Measurements from ENCODE around the gene PTP4A1. TPM values are rescaled to one million over a fixed set of nuclear protein-coding genes. Genes with fewer than 3 reads are reported as not detected.

Gene PTP4A1
- total and polyA plus RNA-seq, 5 donors, result 12.1 to 34.6 (median 24.9) TPM

DNA sequence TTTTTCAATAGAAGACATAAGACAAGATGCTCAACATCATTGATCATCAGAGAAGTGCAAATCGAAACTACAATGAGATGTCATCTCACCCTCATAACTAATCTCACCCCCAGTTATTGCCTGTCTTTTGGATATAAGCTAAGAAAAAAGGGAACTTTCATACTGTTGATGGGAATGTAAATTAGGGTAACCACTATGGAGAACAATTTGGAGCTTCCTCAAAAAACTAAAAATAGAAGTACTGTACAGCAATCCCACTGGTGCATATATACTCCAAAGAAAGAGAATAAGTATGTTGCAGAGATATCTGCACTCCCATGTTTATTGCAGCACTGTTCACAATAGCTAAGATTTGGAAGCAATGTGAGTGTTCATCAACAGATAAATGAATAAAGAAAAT is 37.0 kb downstream of the PTP4A1 start:
- Histone ChIP-seq H3K9me3 (ENCODE audit: control insufficient read depth, low read length) (no peaks in the 10 kb centered on the region), H3K4me1 (ENCODE audit: control insufficient read depth, insufficient read depth, low read length) (no peaks in the 10 kb centered on the region), H3K4me3 (ENCODE audit: low read length) (no peak overlapping the region), H3K27me3 (ENCODE audit: control insufficient read depth, insufficient read depth) (no peaks in the 10 kb centered on the region), H3K27ac (ENCODE audit: low read length) (no peak overlapping the region)
- intact Hi-C loops (cut with DNase I), result no loop called here
- DNase-seq (no peak), ATAC-seq (no peak)
- 93% methylated on average over 1 of the region's 1 CpG for WGBS

DNA sequence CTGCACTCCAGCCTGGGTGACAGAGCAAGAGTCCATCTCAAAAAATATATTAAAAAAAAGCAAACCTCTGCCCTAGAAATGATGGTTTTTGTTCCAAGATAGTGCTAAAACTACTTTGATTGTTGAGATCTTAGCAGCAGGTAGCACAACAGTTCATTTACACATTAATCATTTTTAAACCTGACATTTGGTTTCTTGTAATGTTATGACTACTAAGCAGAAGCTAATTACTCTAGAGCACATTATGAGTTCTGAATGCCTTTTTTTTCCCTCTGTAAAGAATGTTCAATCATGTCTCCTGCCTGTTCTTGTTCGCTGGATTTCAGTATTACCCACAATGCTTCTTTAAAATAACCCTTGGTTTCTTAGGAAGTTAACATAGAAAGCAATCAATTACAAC is 38.7 kb downstream of the PTP4A1 start:
- 33% methylated on average over 1 of the region's 1 CpG for WGBS
- Histone ChIP-seq H3K4me3 (ENCODE audit: low read length) (no peak overlapping the region), H3K4me1 (ENCODE audit: control insufficient read depth, insufficient read depth, low read length) (no peaks in the 10 kb centered on the region), H3K9me3 (ENCODE audit: control insufficient read depth, low read length) (no peaks in the 10 kb centered on the region), H3K27me3 (ENCODE audit: control insufficient read depth, insufficient read depth) (no peaks in the 10 kb centered on the region), H3K27ac (ENCODE audit: low read length) (no peak overlapping the region)
- DNase-seq (no peak), ATAC-seq (no peak)
- intact Hi-C loops (cut with DNase I), result no loop called here

DNA sequence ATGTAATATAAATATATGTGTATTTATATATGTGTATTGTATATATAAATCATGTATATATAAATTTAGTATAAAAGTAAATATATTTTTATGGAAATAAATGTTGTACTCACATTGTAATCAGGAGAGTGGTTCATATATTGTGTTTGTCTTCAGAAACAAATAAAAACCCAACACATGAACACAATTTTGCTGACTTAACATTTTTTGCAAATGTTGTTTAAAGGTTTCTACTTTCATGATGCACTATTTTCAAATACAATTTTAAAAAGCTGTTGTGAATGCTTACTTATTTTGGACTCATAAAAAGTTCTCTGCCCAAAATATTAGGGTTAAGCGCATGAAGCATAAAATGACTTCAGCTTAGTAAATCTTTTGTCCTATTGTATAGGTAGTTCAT is 39.3 kb downstream of the PTP4A1 start:
- ATAC-seq (no peak), DNase-seq (no peak)
- intact Hi-C loops (cut with DNase I), result no loop called here
- no peak overlapping the region for H3K27ac ChIP-seq (ENCODE audit: low read length)
- WGBS, result 97% methylated on average over 1 of the region's 1 CpG
- no peaks in the 10 kb centered on the region for H3K4me1 ChIP-seq (ENCODE audit: control insufficient read depth, insufficient read depth, low read length)
- no peaks in the 10 kb centered on the region for H3K27me3 ChIP-seq (ENCODE audit: control insufficient read depth, insufficient read depth)
- no peaks in the 10 kb centered on the region for H3K9me3 ChIP-seq (ENCODE audit: control insufficient read depth, low read length)
- no peak overlapping the region for H3K4me3 ChIP-seq (ENCODE audit: low read length)

DNA sequence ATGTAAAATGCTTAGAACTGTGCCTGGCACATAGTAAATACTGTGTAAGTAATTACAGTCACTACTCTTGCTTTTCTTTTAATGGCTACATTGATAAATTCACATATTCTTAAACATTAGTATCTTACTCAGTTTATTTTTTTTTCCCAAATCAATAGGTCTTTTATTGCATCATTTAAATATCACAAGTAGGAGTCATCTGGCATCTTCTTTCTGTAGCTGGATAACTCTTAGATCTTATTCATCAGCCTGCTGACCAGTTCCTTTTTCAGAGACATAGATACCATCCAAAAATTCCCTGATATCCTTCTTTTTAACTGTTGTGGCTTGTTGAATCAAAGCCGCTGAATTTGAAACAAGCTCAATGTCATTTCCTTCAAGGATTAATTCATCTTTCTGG is 43.3 kb downstream of the PTP4A1 start:
- Histone ChIP-seq H3K27me3 (ENCODE audit: control insufficient read depth, insufficient read depth) (no peaks in the 10 kb centered on the region), H3K4me3 (ENCODE audit: low read length) (no peak overlapping the region), H3K27ac (ENCODE audit: low read length) (no peak overlapping the region), H3K9me3 (ENCODE audit: control insufficient read depth, low read length) (no peaks in the 10 kb centered on the region), H3K4me1 (ENCODE audit: control insufficient read depth, insufficient read depth, low read length) (no peaks in the 10 kb centered on the region)
- no peak for DNase-seq
- 91% methylated on average over 1 of the region's 1 CpG for WGBS
- intact Hi-C loops (cut with DNase I), result no loop called here
- no peak for ATAC-seq

Other genes starting within 250 kb of the PTP4A1 start
- 10 to 100 TPM; 31.6 to 42.3 (median 39.7) TPM for gene PHF3, start 63.3 kb downstream of the PTP4A1 start, total RNA-seq
- 8.8 TPM for gene PHF3, start 63.3 kb downstream of the PTP4A1 start, polyA plus RNA-seq

Data from right cardiac atrium (tissue), 5 donors.